HEK293 (cell line): ENCODE data around the gene MBD5.

Source experiments
- ZNF175 ChIP-seq: fragments of 450-650 bp; formaldehyde crosslinking; IDR thresholded peaks from 2 replicates; pipeline ENCODE4 v1.5.1; 2016; ENCODE audit warnings: missing biosample characterization, missing genetic modification characterization
- TF ChIP-seq, protein P1 (sequence below): fragments of 450-650 bp; formaldehyde crosslinking; IDR thresholded peaks from 2 replicates; pipeline ENCODE4 v1.5.1; 2016; ENCODE audit warnings: missing biosample characterization, missing genetic modification characterization, low read depth

DNA sequence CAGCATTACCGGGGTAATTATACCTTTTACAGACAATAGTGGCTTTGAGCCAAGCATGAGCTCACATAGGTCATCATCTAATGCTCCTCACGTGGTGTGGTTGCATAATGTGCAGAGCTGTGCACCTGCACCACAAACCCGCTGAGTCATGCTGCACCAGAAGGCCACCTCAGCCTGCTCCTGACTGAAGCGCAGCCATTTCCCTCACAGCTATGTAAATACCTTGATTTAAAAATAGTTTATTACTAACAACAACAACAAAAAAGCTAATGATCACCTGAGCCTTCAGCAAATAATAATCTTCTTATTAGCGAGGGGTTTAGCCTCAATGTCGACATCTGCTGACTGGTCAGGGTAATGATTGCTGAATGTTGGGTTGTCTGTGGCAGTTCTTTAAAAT lies 238.8 kb downstream of the MBD5 start:
- TF ChIP-seq ZNF175 (tag by site-specific recombination), result no peak
- TF ChIP-seq, protein P1, sequence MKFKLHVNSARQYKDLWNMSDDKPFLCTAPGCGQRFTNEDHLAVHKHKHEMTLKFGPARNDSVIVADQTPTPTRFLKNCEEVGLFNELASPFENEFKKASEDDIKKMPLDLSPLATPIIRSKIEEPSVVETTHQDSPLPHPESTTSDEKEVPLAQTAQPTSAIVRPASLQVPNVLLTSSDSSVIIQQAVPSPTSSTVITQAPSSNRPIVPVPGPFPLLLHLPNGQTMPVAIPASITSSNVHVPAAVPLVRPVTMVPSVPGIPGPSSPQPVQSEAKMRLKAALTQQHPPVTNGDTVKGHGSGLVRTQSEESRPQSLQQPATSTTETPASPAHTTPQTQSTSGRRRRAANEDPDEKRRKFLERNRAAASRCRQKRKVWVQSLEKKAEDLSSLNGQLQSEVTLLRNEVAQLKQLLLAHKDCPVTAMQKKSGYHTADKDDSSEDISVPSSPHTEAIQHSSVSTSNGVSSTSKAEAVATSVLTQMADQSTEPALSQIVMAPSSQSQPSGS (tag by site-specific recombination), result no peak
